Caco-2 (cell line): ENCODE data around the gene IKZF3. TPM values are rescaled to one million over a fixed set of nuclear protein-coding genes. Genes with fewer than 3 reads are reported as not detected.

Source experiments
- BruUV-seq: library from RNA; stranded (reverse); fragments of 400-500 nt; replicated peaks from 2 replicates; lab custom pipeline; 2021; lab: Mats Ljungman, UMichigan
- CTCF ChIA-PET: fragments of 300-600 bp; sonication (Branson Sonifier 250); formaldehyde crosslinking; loops from one replicate; lab custom pipeline; 2022; ENCODE audit warnings: antibody characterized with exemption; lab: Charles Lee
- POLR2A ChIA-PET: fragments of 300-600 bp; sonication (Branson Sonifier 250); formaldehyde crosslinking; loops from one replicate; lab custom pipeline; 2022; ENCODE audit warnings: antibody characterized with exemption; lab: Charles Lee
- DNase-seq, 2 experiments: peaks; one replicate each; pipeline versions ENCODE4 v3.0.0 to v3.0.0-alpha.2; 2020 to 2022
- H3K27me3 ChIP-seq: replicated peaks from 2 replicates; pipeline ENCODE4 v1.6.0; 2011; ENCODE audit warnings: low read length; ENCODE audit not compliant: control insufficient read depth, insufficient read depth
- H3K36me3 ChIP-seq: 2 replicates; pipeline ENCODE4 v1.5.1; 2011; ENCODE audit warnings: low read length; ENCODE audit not compliant: control insufficient read depth, insufficient read depth
- H3K4me1 ChIP-seq: fragments of 250-450 bp; sonication (Bioruptor Pico); 2 replicates; pipeline ENCODE4 v1.5.1; 2020; ENCODE audit warnings: mild to moderate bottlenecking
- H3K4me3 ChIP-seq: 2 replicates; pipeline ENCODE4 v1.5.1; 2011; ENCODE audit warnings: low read depth, mild to moderate bottlenecking, control low read depth, low read length
- H3K9me3 ChIP-seq: fragments of 250-450 bp; sonication (Bioruptor Pico); 2 replicates; pipeline ENCODE4 v1.5.1; 2020; ENCODE audit warnings: mild to moderate bottlenecking, moderate library complexity
- H3K27ac Mint-ChIP-seq: one replicate; pipeline ENCODE4 v1.8.0; 2022; ENCODE audit warnings: mixed read lengths; ENCODE audit not compliant: unreplicated experiment
- H3K27me3 Mint-ChIP-seq: one replicate; pipeline ENCODE4 v1.8.0; 2022; ENCODE audit warnings: mixed read lengths; ENCODE audit not compliant: insufficient read depth, unreplicated experiment
- H3K36me3 Mint-ChIP-seq: one replicate; pipeline ENCODE4 v1.8.0; 2022; ENCODE audit warnings: mild to moderate bottlenecking, mixed read lengths; ENCODE audit not compliant: insufficient read depth, unreplicated experiment
- H3K4me1 Mint-ChIP-seq: one replicate; pipeline ENCODE4 v1.8.0; 2022; ENCODE audit warnings: low read depth, mixed read lengths; ENCODE audit not compliant: unreplicated experiment
- H3K4me3 Mint-ChIP-seq: one replicate; pipeline ENCODE4 v1.8.0; 2022; ENCODE audit warnings: mild to moderate bottlenecking, moderate library complexity, mixed read lengths; ENCODE audit not compliant: unreplicated experiment
- H3K9me3 Mint-ChIP-seq: one replicate; pipeline ENCODE4 v1.8.0; 2022; ENCODE audit warnings: mixed read lengths; ENCODE audit not compliant: unreplicated experiment
- CTCF ChIP-seq, 2 experiments: fragments of 200-600 bp in 1 of 2; IDR thresholded peaks; 1 replicate in 1 of 2; 2 replicates in 1 of 2; pipeline versions ENCODE4 v1.5.1 to v1.8.0; 2011 to 2022; ENCODE audit warnings: antibody characterized with exemption in 1 of 2, control low read depth in 1 of 2, inconsistent platforms in 1 of 2, low read depth in 1 of 2, low read length in 1 of 2, mild to moderate bottlenecking in 1 of 2, moderate library complexity in 1 of 2; ENCODE audit not compliant: insufficient read depth in 1 of 2, severe bottlenecking in 1 of 2, unreplicated experiment in 1 of 2
- intact Hi-C: fragments of 100-400 bp; cut with micrococcal nuclease; formaldehyde crosslinking; loops from one replicate; pipeline ENCODE4 v1.10.0; 2022; ENCODE audit not compliant: unreplicated experiment
- total RNA-seq: library from RNA; stranded (reverse); gene quantifications from 2 replicates; pipeline ENCODE4 v1.2.3, GENCODE V29; 2022

The IKZF3 gene
- total RNA-seq, 1 experiment from 2014 or later, result 2.8 TPM

- no peak overlapping the region for H3K27ac Mint-ChIP-seq
- peaks cover 12% of the 10 kb centered on the region for H3K9me3 Mint-ChIP-seq
- DNase-seq, result no peak
- intact Hi-C loops, result no loop called here
- Histone ChIP-seq H3K4me1 (no peaks in the 10 kb centered on the region), H3K9me3 (peaks cover 10% of the 10 kb centered on the region), H3K27me3 (no peaks in the 10 kb centered on the region), H3K36me3 (no peaks in the 10 kb centered on the region), H3K4me3 (no peak overlapping the region)
- no TSS peak for BruUV-seq
- no peaks in the 10 kb centered on the region for H3K27me3 Mint-ChIP-seq
- POLR2A ChIA-PET, result no interaction called here
- H3K36me3 Mint-ChIP-seq, result peaks cover 8% of the 10 kb centered on the region
- no peaks in the 10 kb centered on the region for H3K4me1 Mint-ChIP-seq
- TF ChIP-seq CTCF (IDR thresholded peaks at IDR 0.05; ENCODE audit: insufficient read depth in 1 of 2, low read depth in 1 of 2, low read length in 1 of 2, severe bottlenecking in 1 of 2, unreplicated experiment in 1 of 2), result no peak
- CTCF ChIA-PET, result no interaction called here
- no peak overlapping the region for H3K4me3 Mint-ChIP-seq
These were observed 45.6 kb downstream of the IKZF3 start for GRCh38 chr17:39818358-39819000.

DNA sequence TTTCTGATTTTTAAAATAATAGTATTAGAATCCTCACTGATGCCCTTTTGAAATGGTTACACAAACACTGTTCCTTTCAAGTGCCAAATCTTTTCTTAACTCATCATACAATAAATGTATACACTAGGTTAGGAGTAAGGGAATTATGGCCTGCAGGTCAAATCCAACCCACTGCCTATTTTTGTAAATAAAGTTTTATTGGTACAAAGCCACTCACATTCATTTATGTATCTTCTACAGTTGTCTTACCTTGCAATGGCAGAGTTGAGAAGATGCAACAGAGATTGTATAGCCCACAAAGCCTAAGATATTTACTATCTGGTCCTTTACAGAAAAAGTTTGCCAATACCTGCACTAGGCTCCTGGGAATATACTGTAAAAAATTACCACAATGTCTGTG is 47.8 kb downstream of the IKZF3 start:
- Mint-ChIP-seq H3K4me3 (no peak overlapping the region), H3K4me1 (no peaks in the 10 kb centered on the region), H3K27me3 (peaks cover under 1% of the 10 kb centered on the region), H3K9me3 (no peaks in the 10 kb centered on the region), H3K36me3 (no peaks in the 10 kb centered on the region), H3K27ac (no peak overlapping the region)
- ChIA-PET POLR2A (no interaction called here), CTCF (no interaction called here)
- no peaks in the 10 kb centered on the region for H3K27me3 ChIP-seq
- no peak for DNase-seq
- no peak overlapping the region for H3K4me3 ChIP-seq
- H3K4me1 ChIP-seq, result no peaks in the 10 kb centered on the region
- H3K36me3 ChIP-seq, result no peaks in the 10 kb centered on the region
- TF ChIP-seq CTCF (IDR thresholded peaks at IDR 0.05; ENCODE audit: insufficient read depth in 1 of 2, low read depth in 1 of 2, low read length in 1 of 2, severe bottlenecking in 1 of 2, unreplicated experiment in 1 of 2), result no peak
- no TSS peak for BruUV-seq
- intact Hi-C loops, result no loop called here
- no peaks in the 10 kb centered on the region for H3K9me3 ChIP-seq

DNA sequence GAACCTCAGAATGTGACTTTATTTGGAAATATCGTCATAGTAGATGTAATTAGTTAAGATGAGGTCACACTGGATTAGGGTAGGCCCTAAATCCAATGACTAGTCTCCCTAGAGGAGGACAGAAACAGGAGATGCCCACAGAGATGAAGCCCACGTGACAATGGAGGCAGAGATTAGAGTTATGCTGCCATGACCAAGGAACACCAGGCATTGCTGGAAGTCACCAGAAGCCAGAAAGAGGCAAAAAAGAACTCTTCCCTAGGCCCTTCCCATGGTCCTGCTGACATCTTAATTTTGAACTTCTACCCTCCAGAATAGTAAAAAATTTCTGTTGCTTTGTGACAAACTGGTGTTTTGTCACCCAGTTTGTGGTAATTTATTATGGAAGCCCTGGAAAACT is 49.6 kb downstream of the IKZF3 start:
- Histone ChIP-seq H3K27me3 (no peaks in the 10 kb centered on the region), H3K4me1 (no peaks in the 10 kb centered on the region), H3K36me3 (no peaks in the 10 kb centered on the region), H3K9me3 (no peaks in the 10 kb centered on the region), H3K4me3 (no peak overlapping the region)
- Mint-ChIP-seq H3K4me1 (no peaks in the 10 kb centered on the region), H3K9me3 (no peaks in the 10 kb centered on the region), H3K27me3 (peaks cover 5% of the 10 kb centered on the region), H3K27ac (no peak overlapping the region), H3K4me3 (no peak overlapping the region), H3K36me3 (no peaks in the 10 kb centered on the region)
- intact Hi-C loops, result no loop called here
- DNase-seq, result no peak
- CTCF ChIA-PET, result no interaction called here
- POLR2A ChIA-PET, result no interaction called here
- TF ChIP-seq CTCF (IDR thresholded peaks at IDR 0.05; ENCODE audit: insufficient read depth in 1 of 2, low read depth in 1 of 2, low read length in 1 of 2, severe bottlenecking in 1 of 2, unreplicated experiment in 1 of 2), result no peak
- BruUV-seq, result no TSS peak
